HG02642 (cell line): Measurements from ENCODE around the gene TBL1X.

Experiments used
- ATAC-seq: cut with Tn5 transposase; IDR thresholded peaks from one replicate; pipeline ENCODE4 v1.9.1; 2021; ENCODE audit warnings: mild to moderate bottlenecking; ENCODE audit not compliant: unreplicated experiment, poor library complexity

TBL1X gene

DNA sequence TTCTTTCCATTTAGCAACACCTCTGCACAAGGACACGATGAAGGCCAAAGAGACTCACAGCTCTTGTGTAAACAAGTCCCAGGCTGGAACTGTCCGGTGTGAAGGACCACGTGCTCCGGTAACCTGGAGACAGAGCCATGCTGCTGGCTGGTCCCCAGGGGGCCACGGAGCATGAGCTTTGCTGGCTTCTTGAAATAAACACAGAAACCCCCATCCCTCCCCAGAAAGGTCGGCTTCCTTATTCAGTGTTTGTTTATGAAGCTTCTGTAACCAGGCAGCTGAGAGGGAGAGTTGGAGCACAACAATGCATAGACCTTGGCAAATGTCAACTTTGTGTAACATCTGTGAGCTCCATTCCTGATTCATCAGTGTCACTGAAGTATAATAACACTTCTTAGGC, 191.4 kb downstream of the TBL1X start:
- ATAC-seq = no peak

DNA sequence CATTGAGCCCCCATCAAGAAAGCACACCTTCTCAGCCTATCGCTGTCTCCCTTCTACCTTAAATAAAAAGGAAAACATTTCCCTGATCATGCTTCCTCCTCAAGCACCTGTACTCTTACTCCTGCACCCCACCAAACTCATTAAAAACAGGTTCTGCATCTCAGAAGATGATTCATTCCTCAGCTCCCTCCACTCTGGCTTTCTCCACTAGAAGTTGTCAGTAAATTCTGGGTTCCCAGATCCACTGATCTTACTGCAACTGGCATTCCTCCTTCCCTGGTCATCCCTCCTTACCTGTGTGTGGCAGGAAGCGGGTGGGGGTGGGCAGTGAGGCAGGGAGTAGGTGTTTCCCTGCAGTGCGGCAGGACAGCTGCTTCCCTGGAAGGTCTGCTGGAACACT, 192.0 kb downstream of the TBL1X start:
- no peak for ATAC-seq

DNA sequence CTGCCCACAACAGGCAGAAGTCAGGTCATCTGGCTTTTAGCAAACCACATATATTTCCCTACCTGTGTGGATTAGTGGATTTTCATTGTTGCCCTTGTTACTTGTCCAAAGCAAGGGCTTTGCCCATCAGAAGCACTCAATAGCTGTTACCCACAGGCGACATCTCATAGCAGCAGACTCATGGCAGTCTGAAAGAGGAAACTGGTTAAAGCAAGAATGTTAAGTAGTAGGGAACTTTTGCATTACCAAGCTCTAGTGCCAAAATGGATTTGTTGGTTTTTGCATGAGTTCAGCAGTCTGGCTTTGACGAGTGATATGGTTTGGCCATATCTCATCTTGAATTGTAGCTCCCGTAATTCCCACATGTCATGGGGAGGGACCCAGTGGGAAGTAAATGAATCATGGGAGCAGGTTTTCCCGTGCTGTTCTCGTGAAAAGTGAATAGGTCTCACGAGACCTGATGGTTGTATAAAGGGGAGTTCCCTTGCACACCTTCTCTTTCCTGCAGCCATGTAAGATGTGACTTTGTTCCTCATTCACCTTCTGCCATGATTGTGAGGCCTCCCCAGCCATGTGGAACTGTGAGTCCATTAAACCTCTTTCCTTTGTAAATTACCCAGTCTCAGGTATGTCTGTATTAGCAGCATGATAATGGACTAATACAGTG, 192.9 kb downstream of the TBL1X start:
- ATAC-seq = no peak

DNA sequence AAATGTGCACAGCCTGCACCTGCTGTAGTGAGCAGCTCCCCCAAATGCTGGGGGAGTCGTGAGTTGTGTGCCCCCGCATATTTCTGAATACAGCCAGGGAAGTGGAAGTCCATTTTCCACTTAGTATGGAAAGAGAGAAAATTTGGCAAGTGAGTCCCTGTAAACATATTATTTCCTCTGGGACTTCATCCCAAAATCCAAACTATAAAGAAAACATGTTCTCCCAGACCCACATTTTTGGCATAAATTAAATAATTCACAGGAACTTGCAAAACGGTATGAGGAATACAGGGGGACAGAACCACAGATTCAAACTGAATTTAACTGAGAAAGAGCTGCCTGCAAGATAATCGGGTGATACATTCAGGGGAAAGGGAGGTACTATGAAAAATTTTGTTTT, 193.6 kb downstream of the TBL1X start:
- no peak for ATAC-seq

DNA sequence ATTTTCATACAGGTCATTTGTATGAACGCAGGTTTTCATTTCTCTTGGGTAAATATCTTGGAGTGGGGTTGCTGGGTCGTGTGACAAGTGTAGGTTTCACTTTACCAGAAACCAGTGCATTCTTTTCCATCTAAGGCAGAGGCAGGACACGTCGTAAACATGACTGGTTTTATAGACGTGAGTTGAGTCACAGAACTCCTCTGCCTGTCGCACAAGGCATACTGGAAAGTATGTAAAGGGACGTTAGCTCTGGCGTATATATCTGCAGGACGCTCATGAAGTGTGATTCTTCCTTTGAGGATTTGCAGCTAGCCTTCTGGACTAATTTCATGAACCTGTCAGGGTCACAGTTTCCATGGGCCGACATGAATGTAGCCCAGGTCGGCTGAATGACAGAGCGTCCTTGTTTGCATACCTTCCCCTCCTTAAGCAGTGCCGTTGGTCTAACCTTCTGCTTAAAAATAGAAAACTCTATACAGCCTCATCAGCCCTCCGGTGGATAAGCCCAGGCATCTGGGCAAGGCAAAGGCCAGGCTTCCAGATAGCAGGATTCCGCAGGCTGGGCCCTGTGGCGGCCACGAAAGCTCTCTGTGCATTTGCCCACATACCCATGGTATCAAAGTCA, 194.8 kb downstream of the TBL1X start:
- ATAC-seq = no peak

DNA sequence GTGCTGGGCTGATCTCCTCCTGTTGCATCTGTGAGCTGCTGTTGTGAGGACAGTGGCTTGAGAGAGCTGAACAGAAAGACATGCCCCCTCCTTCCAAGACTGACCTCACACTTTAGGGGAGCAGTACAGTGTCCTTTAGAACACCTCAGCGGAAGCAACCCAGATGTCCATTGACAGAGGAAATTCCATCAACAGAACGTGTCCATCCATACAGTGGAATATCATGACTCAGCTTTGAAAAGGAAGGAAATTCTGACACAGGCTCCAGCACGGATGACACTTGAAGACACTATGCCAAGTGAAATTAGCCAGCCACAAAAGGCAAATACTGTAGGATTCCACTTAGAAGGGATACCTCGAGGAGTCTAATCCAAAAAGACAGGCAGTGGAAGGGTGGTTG, 197.3 kb downstream of the TBL1X start:
- ATAC-seq = no peak

DNA sequence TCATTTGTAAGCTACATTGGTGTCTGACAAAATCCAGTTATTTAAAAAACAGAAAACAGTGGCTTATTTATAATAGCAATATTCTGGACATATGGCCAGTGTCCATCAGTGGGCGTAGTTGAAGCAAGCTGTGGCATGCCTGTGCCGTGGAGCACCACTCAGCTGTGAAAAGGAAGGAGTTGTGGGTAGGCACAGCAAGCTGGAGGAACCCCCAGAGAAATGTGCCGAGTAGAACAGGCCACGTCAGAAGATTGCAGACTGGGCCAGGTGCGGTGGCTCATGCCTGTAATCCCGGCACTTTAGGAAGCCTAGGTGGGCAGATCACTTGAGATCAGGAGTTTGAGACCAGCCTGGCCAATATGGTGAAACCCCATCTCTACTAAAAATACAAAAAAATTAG, 198.4 kb downstream of the TBL1X start:
- no peak for ATAC-seq

DNA sequence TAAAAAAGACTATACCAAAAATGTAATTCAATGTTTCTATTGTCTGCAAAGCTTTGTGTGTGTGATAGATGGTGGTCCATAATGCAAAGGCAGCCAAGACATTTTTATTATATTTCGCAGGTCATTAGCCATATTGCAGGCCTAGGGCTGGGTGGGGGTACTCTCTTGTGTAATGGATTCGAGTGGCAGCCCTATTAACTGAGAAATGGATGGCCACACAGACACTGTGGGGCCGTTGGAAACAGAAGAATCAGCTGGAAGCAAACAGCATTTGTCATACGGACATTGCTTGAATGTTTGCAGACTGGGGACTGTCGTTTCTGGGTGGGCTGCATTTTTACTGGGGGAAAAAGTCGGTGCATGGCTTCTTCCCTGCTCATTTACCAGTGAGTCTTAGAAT, 199.4 kb downstream of the TBL1X start:
- no peak for ATAC-seq

DNA sequence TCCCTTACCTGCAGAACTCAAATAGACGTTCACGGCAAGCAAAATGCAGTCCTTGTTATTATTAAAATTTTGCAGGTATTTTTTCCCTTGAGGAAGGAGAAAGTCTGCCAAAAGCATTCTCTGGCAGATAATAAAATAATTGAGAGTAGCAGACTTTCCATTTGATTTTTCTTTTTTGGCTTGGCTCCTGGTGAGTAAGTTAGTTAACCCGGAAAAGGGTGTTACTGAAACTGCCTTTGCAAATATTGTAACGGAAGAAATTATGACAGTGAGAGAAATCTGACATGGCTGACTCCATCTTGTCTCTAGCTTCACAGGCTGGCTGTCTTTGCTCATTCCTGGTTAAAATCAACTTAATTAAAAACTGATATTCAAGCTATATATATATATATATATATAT, 200.3 kb downstream of the TBL1X start:
- ATAC-seq = no peak

DNA sequence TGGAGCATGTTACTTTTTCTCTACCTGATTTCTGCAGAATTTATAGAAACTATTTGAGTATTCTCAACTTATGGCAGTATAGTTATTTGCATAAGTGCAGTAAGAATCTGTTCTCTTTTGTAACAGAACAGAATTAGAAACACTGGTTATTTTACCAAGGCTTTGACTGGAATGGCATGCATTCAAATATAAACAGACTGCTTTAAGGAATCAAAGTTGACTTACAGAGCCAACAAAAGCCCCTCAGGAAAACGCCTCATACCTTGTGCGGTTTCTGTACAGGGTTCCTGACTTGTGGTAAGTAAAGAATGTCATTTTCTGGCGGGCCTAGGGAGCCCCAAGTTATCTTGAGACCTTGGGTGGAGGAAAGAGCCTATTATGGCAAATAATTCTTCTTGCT, 203.7 kb downstream of the TBL1X start:
- ATAC-seq = no peak

DNA sequence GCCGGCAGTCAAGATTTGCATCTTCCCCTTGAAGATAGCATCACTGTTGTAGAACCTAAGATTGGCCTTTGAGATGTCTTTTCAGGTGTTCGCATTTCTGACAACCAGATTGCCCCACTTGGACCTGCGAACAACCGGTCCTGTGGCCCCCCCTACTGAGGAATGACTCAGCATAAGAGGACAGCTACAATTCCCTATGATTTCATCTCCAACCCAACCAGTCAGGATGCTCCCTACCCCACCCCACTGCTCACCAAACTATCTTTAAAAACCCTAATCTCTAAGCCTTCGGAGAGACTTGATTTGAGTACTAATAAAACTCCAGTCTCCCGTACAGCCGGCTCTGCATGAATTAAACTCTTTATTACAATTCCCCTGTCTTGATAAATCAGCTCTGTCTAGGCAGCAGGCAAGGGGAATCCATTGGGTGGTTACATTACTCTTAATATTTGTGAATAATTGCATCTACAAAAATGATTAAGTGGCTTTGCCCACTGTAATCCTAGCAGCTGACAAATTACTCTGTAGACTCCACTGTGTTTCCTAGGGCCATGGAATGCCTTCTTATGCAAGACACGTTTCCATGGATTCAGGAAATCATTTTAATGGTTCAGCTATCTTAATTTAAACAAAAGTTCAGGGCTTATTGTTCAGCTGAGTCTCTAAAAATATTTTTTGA, 205.4 kb downstream of the TBL1X start:
- ATAC-seq = no peak

DNA sequence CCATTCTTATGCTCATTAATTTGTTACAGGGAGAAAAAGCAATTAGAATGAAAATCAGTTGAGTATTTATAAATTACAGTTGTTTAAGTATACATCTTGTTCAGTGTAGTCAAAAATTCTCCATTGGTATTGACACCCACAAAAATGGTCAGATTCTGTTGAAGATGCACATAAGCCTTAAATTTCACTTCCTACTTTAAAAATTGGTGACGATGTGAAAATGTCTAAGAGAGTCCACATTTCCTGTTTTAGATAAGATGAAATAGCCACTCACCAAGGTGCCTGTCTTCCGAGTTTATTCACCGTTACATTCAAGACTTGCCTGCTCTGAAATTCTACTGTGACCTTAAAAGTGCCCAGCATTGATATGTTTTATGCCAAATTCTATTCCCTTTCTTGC, 207.1 kb downstream of the TBL1X start:
- no peak for ATAC-seq

DNA sequence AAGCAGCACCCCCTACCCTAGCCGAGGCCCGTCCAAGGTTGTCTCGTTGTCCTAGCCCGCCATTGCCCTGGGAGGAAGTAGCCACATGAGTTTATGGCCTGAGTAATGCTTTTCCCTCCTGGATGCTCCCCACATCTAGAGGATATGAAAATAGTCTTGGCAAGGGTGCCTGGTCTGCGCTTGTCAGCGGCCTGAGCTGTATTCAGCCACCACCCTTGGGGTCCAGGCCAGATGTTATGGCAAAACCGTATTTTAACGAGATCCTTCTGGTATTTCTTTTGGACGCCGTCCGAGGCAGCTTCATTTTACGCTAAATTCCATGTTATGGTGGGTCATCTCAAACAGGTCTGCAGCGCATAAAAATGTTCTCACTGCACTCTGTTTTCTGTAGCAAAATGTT, 211.4 kb downstream of the TBL1X start:
- no peak for ATAC-seq

DNA sequence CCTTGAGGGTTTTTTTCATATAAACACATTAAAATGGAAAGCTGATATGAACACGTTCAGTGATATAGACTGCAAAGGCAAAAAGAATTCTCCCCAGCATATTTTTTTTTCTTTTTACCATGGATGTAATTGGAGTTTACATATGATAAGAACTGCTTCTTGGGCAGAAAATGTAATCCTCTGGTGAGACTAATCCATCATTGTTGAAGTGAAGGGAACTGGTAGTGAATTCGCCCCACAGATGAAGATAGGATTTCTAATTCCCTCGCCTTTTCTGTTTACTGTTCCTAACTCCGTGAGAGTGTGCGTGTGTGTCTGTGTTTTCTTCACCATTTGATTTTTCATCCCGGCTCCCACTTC, 211.9 kb downstream of the TBL1X start:
- peak; percentile 1 for ATAC-seq

DNA sequence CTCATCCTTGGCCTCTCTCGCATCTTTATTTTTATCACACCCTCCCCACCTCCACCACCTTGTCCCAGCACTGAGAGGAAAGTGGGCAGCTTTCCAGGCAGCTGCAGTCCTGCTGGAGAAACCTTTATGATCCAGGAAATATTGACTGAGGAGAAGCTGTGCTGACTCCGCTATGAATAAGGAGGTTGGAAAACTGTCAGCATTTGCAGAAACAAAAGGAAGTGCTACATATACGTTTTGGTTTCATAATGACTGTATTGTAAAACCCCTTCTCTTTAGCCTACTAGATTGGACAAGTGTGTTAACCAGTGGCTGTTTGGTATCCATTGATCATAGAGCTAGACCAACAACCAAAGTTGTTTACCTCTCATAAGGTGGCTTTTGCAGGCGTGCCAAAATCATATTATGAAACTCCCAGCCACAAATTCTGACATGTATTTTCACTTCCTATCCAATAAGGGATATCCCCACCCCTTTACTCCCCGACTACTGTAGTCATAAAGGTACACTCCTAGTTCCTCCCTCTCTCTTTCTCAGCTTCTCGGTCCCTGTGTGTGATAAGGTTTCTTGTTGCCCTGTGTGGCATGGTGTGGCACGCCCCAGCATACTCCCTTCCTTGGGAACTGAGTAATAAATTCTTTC, 212.4 kb downstream of the TBL1X start:
- peak; percentile 97 for ATAC-seq

DNA sequence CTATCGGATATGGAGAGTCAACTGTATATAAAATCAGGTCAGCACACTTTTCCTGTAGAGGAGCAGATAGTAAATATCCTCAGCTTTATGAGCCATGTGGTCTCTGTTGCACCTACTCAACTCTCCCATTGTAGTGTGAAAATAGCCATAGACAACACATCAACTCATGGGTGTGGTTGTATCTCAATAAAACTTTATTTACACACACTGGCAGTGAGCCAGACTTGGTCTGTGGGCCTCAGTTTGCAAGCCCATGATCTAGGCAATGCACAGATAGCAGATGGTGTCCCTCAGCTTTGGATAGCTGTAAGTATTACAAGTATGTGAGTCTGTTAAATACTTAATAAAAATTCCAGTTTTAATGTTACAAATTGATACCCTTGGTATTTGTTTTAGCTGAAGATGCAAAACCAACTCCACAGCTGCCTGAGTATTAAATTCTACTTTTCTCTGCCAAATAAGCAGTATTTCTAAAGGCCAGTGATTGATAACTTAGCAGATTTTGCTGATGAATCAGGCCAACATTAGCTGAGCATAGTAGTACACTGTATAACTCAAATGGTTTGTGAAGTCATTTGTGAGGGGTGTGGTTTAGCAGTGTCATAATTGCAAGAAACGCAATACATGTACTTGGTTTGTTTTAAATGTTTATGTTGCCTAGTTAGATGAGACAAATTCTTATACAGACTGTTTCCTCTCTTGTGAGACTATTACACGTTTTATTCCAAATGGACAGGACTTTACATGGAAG, 213.5 kb downstream of the TBL1X start:
- ATAC-seq = no peak

DNA sequence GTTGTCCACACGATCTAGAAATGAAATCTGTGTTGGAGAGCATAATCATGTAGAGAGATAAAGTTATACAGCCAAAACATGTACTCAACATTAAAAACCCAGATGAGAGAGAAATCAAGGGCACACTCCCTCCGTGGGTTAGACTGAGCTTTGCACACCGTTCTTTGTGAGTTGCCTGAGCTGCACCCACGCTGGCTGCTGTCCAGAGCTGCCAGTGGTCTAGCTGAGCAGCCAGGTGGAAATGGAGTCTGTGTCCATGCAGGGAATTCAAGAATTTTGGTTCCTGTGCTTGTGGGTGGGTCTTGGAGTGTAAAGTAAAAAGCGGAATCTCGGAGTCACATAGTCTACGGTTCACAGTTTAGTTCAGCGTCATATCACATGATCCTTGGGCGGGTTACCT, 216.2 kb downstream of the TBL1X start:
- no peak for ATAC-seq

DNA sequence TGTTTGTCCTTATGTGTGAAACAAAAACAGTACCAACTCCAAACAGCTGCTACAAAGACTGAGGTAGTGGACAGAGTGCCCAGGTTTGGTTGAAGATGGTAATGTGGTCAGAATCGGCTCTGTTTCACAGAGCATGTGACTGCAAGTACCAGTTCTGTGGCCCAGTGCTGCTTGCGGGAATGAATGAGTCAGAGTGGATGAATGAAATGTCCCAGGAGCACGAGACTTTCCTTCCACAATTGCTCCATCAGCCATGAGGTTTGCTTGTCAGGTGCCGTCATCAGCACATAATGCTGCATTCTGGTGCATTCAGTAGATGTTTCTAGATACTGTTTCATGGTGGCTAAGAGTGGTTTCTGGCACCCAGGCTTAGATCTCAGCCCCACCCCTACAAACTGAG, 216.6 kb downstream of the TBL1X start:
- no peak for ATAC-seq

DNA sequence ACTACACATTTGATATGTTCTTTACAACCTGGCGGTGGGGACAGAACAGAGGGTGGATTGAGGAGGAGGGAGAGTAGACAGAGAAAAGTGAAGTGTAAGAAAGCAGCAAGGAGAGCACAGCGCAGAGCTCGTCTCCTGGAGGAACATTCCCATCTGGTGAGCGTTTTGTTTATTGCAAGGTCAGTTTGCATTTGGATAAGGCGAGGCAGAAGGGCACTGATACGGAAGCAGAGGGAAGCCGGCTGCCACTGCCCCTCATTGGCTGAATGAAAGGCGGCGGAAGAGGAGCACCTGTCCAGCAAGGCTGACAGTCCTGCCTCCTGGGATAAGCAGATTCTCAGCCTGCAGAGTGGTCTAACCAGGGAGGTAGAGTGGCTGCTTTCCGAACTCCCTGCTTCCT, 217.6 kb downstream of the TBL1X start:
- ATAC-seq = no peak

DNA sequence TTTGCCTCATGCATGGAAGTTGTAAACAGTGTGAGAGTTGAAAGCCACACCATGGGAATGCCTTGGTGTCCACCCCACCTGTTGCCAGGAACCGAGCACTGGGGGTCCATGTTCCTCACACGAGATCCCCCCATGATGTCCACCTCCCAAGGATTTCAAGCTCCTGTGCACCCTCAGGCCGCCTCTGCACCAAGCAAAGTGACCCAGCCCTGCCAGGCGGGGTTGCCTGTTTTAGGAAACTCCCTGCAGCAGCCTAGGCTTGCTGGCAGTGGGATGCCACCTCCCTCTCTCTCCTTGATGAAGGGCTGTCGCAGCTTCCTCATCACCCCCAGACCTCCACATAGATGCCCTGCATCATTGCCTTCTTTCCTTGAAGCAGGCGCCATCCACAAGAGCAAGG, 218.0 kb downstream of the TBL1X start:
- ATAC-seq = no peak

DNA sequence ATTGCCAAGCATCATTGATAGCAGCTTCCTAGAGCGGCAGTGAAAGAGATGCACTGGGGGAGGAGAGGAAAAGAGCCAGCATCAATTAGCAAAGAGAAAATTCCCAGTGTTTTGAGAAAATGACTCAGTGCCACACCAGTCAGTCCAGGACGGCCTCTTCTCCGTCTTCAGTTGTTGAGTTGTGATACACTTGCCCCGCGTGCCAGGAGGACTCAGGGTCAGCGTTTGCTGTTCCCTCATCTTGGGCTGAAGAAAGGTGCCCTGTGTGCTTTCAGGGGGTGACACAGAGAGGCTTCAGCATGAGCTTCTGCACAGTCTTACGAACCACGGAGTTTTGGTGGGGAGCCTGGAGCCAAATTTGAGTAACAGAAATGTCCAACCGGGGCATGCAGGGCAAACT, 218.5 kb downstream of the TBL1X start:
- no peak for ATAC-seq
